Ovary (tissue), 9 donors: ENCODE measurements around the gene PSMB3. TPM values are rescaled to one million over a fixed set of nuclear protein-coding genes. Genes with fewer than 3 reads are reported as not detected.

Experiments used
- DNase-seq, 5 donors: peaks; one replicate each; pipeline ENCODE4 v3.0.0-alpha.2; 2019 to 2020
- H3K27ac ChIP-seq, 2 donors: fragments of 200-600 bp; one replicate each; pipeline versions ENCODE4 v1.5.1 to v1.8.0; 2019 to 2022
- H3K27me3 ChIP-seq: fragments of 200-600 bp; one replicate; pipeline ENCODE4 v1.8.0; 2022
- H3K36me3 ChIP-seq: fragments of 200-600 bp; sonication (generic); one replicate; pipeline ENCODE4 v1.5.1; 2019
- H3K4me1 ChIP-seq: one replicate; pipeline ENCODE4 v1.8.1; 2013; ENCODE audit warnings: mild to moderate bottlenecking, moderate library complexity; ENCODE audit not compliant: insufficient read depth
- H3K4me3 ChIP-seq: fragments of 200-600 bp; sonication (generic); one replicate; pipeline ENCODE4 v1.5.1; 2017
- H3K9me3 ChIP-seq, 2 donors: fragments of 200-600 bp in 1 of 2; sonication (generic) in 1 of 2; one replicate each; pipeline versions ENCODE4 v1.5.1 to v1.8.1; 2013 to 2019; ENCODE audit warnings: mild to moderate bottlenecking in 1 of 2, moderate library complexity in 1 of 2
- EP300 ChIP-seq: sonication (generic); formaldehyde crosslinking; IDR thresholded peaks from one replicate; pipeline ENCODE4 v1.6.1; 2017; ENCODE audit warnings: antibody characterized with exemption
- POLR2A ChIP-seq: fragments of 450-650 bp; IDR thresholded peaks from one replicate; pipeline ENCODE4 v1.6.1; 2017; ENCODE audit warnings: antibody characterized with exemption, mild to moderate bottlenecking, moderate library complexity
- WGBS, 3 donors: extraction: QIAGEN DNeasy Blood & Tissue Kit in 1 of 3; methylation state at CpG; one replicate each; pipeline versions ENCODE4 v1.1.5 to v1.1.7; 2013 to 2017; 5-methylcytosine and 5-hydroxymethylcytosine counted together
- intact Hi-C, 4 donors: fragments of 100-400 bp; cut with DNase I; formaldehyde crosslinking; loops; one replicate each; pipeline versions ENCODE4 v1.11.0 to v1.15.1; 2022 to 2023
- microRNA-seq, 3 donors: library from miRNA; unstranded; fragments of <30 nt; microRNA quantifications; one replicate each; pipeline versions ENCODE4 to v1.2.0, GENCODE V29; 2019 to 2020
- polyA plus RNA-seq, 2 donors: library from polyadenylated mRNA; stranded (reverse); fragments of 200-250 nt in 1 of 2; fragments of 350-450 nt in 1 of 2; fragmentation: Illumina TruSeq in 1 of 2; extraction: RNeasy Lipid Tissue Mini Kit (QIAGEN cat#74804) in 1 of 2; gene quantifications; one replicate each; pipeline ENCODE4 v1.2.3, GENCODE V29; 2013 to 2014
- small RNA-seq: library from RNA; depleted of rRNA; stranded (forward); fragments of <200 nt; gene quantifications from one replicate; pipeline ENCODE3, GENCODE V24; 2016
- total RNA-seq, 7 donors: library from RNA; depleted of rRNA in 2 of 7; stranded (reverse); fragments of >200 nt in 2 of 7; fragmentation: NEBNext Ultra II Directional in 3 of 7; extraction: Animal tissue kit (Norgen Biotek cat#: 25700) in 3 of 7; gene quantifications; one replicate each; pipeline versions ENCODE4 v1.1.0 to v1.2.4, GENCODE V29; 2016 to 2023
- TF ChIP-seq, protein P1 (sequence below), 3 donors: fragments of 450-650 bp in 2 of 3; fragments of 200-600 bp in 1 of 3; IDR thresholded peaks; one replicate each; pipeline versions ENCODE4 v1.5.1 to v1.8.0; 2016 to 2022; ENCODE audit warnings: antibody characterized with exemption in 3 of 3, mild to moderate bottlenecking in 1 of 3
- donor health status: DM: no; HTN: no; CAD: no; lungs with moderate emphysema.
- donor health status: DM: no; HTN: no; CAD: no.
- donor health status: Bipolar disorder and iron deficiency.
- donor health status: DM: yes; HTN: yes; CAD: no.
- donor health status: DM: no; HTN: no; CAD: no.
- donor health status: DM: yes; HTN: yes; CAD: no.

Gene PSMB3
- total and polyA plus RNA-seq, 9 donors: 77.0 to 145 (median 103) TPM

DNA sequence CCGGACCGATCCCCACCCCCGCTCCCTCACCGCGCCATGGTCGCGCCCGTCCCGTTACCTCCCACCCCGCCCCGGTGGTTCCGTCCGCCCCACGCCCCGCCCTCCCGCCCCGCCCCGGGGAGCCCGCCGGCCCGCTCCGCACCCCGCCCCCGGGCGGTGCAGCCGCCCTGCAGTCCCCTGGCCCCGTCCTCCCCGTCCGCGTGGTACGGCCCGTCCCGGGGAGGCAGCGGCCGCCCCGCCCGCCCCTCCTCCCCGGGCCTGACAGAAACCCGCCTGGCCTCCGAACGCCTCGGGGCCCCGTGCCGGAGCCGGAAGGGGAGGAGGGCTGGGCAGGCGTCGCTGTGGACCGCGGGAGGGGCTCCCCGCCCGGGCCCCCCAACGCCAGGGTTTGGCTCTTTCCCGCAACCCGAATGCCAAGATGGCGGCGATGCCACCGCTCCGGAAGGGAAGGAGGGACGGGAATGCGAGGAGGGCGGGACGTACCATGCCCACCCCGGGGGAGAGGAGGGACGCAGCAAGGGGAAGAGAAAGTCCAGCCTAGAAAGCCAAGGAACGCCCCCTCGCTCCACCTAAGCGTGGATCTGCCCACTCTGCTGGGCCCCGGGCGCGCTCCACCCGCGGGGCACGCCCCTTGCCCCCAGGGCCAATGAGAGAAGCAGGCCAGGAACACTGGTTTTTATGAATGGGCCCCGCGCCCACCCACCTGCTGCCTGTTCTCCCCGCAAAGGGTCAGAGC, 47.1 kb downstream of the PSMB3 start, which contains the start of gene PIP4K2B:
PIP4K2B (minus strand) TSS at position 56 of the 736 bp plus-strand sequence. CDS start 132 bp downstream, outside the sequence.
- Histone ChIP-seq H3K27me3 (no peaks in the 10 kb centered on the region), H3K4me3 (peak within 1 kb of the TSS; percentile 98), H3K36me3 (no peaks in the 10 kb centered on the region), H3K27ac (peak within 1 kb of the TSS; percentile 97 to 100), H3K9me3 (no peaks in the 10 kb centered on the region), H3K4me1 (peaks cover 7% of the 10 kb centered on the region)
- intact Hi-C loops: no loop called here
- 0 to 1% (median 1%) methylated on average over 38 to 76 of the region's 76 CpGs for WGBS, 3 donors
- TF ChIP-seq POLR2A: peak; percentile 46
- TF ChIP-seq, protein P1, sequence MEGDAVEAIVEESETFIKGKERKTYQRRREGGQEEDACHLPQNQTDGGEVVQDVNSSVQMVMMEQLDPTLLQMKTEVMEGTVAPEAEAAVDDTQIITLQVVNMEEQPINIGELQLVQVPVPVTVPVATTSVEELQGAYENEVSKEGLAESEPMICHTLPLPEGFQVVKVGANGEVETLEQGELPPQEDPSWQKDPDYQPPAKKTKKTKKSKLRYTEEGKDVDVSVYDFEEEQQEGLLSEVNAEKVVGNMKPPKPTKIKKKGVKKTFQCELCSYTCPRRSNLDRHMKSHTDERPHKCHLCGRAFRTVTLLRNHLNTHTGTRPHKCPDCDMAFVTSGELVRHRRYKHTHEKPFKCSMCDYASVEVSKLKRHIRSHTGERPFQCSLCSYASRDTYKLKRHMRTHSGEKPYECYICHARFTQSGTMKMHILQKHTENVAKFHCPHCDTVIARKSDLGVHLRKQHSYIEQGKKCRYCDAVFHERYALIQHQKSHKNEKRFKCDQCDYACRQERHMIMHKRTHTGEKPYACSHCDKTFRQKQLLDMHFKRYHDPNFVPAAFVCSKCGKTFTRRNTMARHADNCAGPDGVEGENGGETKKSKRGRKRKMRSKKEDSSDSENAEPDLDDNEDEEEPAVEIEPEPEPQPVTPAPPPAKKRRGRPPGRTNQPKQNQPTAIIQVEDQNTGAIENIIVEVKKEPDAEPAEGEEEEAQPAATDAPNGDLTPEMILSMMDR (IDR thresholded peaks at IDR 0.05): no peak
- no peak for TF ChIP-seq EP300
- DNase-seq: peak; percentile 96 to 97 (median 96)

DNA sequence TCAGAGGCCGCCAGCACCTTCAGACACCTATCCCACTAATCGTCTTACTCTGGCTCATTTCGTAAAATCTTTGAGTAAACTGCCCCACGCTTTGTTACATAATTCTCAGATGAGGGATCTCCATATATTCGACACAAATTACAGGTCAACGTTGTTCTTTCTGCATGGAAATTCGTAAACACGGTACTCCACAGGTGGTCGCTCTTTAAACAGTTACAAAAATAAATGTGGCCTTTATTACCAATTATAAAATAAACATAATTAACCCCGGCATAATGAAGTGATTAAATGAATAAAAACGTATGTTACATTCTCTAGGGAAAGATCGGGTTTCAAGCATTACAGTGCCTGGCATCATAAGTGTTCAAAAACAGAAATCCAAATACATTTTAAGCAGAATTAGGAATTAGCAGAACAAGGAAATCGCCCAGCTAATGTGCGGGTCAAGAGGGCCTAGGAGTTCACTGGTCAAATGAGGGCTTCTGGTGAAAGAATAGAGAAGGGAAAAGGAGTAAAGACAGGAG, 47.8 kb downstream of the PSMB3 start:
- no peak for DNase-seq
- TF ChIP-seq EP300 (no peak), POLR2A (no peak)
- TF ChIP-seq, protein P1 (IDR thresholded peaks at IDR 0.05): no peak
- Histone ChIP-seq H3K36me3 (no peaks in the 10 kb centered on the region), H3K9me3 (no peaks in the 10 kb centered on the region), H3K4me1 (peaks cover 6% of the 10 kb centered on the region), H3K27ac (peak overlapping the region; percentile 97 to 100), H3K27me3 (no peaks in the 10 kb centered on the region), H3K4me3 (peak overlapping the region; percentile 98)
- intact Hi-C loops: no loop called here
- WGBS, 3 donors: 14 to 17% (median 14%) methylated on average over 14 of the region's 14 CpGs

DNA sequence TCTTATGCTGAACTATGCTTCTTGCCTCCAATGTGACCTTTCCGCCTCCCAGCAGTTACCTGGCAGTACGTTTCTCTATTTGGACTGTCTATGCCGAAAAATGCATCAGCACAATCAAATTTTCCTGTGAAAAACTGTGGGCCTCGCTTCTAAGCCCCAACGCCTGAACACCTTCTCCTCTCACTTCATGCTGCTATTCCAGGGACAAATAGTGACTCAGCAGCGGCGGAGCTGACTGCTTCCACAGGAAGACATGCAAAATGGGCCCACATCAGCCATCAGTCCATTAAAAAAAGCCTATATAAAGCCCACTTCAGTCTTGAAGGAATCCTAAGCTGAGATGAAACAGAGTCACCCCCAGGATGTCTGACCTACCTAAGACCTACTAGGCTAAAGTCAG, 57.3 kb downstream of the PSMB3 start:
- TF ChIP-seq POLR2A (no peak), EP300 (no peak)
- TF ChIP-seq, protein P1 (IDR thresholded peaks at IDR 0.05): no peak
- intact Hi-C loops: no loop called here
- H3K27ac ChIP-seq: no peak overlapping the region
- H3K4me3 ChIP-seq: no peak overlapping the region
- no peaks in the 10 kb centered on the region for H3K27me3 ChIP-seq
- H3K4me1 ChIP-seq: no peaks in the 10 kb centered on the region
- H3K9me3 ChIP-seq: no peaks in the 10 kb centered on the region
- DNase-seq: no peak
- no peaks in the 10 kb centered on the region for H3K36me3 ChIP-seq
- WGBS, 3 donors: 90 to 93% (median 93%) methylated on average over 7 of the region's 7 CpGs

Small RNA genes lying within 50 kb of the gene (microRNA-seq; reads per million reads assigned to microRNA genes)
- gene MIR4726: 0 to 0.16 (median 0) reads per million in 3 donors

Small RNA genes lying within 50 kb of the gene (small RNA-seq; reads per million reads assigned to genes)
- gene MIR4726 (not detected), gene RNA5SP440 (1.00 reads per million, percentile 57 among the genes with 10 or more reads in this experiment), gene RNU6-866P (not detected)

Other genes starting within 250 kb of the PSMB3 start
- 1 to 10 TPM in 5 of 7 donors, under 1 TPM in 2; 0.48 to 3.0 (median 1.2) TPM for gene SRCIN1, start 146.8 kb upstream of the PSMB3 start, total RNA-seq
- gene SRCIN1, start 146.8 kb upstream of the PSMB3 start, polyA plus RNA-seq: under 1 TPM; 0.18 to 0.57 TPM
- gene EPOP, start 77.8 kb upstream of the PSMB3 start, total RNA-seq: 1 to 10 TPM in 3 of 7 donors, under 1 TPM in 4; 0.83 to 1.7 (median 0.86) TPM
- under 1 TPM; 0.50 to 0.61 TPM for gene EPOP, start 77.8 kb upstream of the PSMB3 start, polyA plus RNA-seq
- 100 to 1,000 TPM in 5 of 7 donors, 10 to 100 TPM in 2; 73.2 to 278 (median 183) TPM for gene MLLT6, start 47.5 kb upstream of the PSMB3 start, total RNA-seq
- gene MLLT6, start 47.5 kb upstream of the PSMB3 start, polyA plus RNA-seq: 10 to 100 TPM; 52.3 to 99.4 TPM
- gene CISD3, start 22.4 kb upstream of the PSMB3 start, total RNA-seq: 10 to 100 TPM in 5 of 7 donors, 1 to 10 TPM in 2; 6.2 to 31.1 (median 24.4) TPM
- 10 to 100 TPM in 1 of 2 donors, 1 to 10 TPM in 1; 6.6 to 18.4 TPM for gene CISD3, start 22.4 kb upstream of the PSMB3 start, polyA plus RNA-seq
- 10 to 100 TPM in 6 of 7 donors, 1 to 10 TPM in 1; 7.4 to 92.7 (median 63.4) TPM for gene PCGF2, start 4.4 kb upstream of the PSMB3 start, total RNA-seq
- gene PCGF2, start 4.4 kb upstream of the PSMB3 start, polyA plus RNA-seq: 10 to 100 TPM; 21.5 to 27.2 TPM
- 10 to 100 TPM; 32.1 to 74.9 (median 66.5) TPM for gene PIP4K2B, start 46.8 kb downstream of the PSMB3 start, total RNA-seq
- 10 to 100 TPM; 41.4 to 95.3 TPM for gene PIP4K2B, start 46.8 kb downstream of the PSMB3 start, polyA plus RNA-seq
- gene CWC25, start 72.6 kb downstream of the PSMB3 start, total RNA-seq: 10 to 100 TPM; 16.4 to 21.6 (median 18.6) TPM
- 10 to 100 TPM; 16.9 to 25.2 TPM for gene CWC25, start 72.6 kb downstream of the PSMB3 start, polyA plus RNA-seq
- 1,000 to 10,000 TPM; 2,982 to 5,219 (median 3,257) TPM for gene RPL23, start 101.0 kb downstream of the PSMB3 start, total RNA-seq
- gene RPL23, start 101.0 kb downstream of the PSMB3 start, polyA plus RNA-seq: 1,000 to 10,000 TPM; 4,771 to 7,100 TPM
- gene LASP1, start 117.3 kb downstream of the PSMB3 start, total RNA-seq: 100 to 1,000 TPM in 2 of 7 donors, 10 to 100 TPM in 5; 40.9 to 125 (median 95.0) TPM
- gene LASP1, start 117.3 kb downstream of the PSMB3 start, polyA plus RNA-seq: 100 to 1,000 TPM in 1 of 2 donors, 10 to 100 TPM in 1; 57.2 to 138 TPM
- not detected for gene FBXO47, start 214.7 kb downstream of the PSMB3 start, total RNA-seq
- not detected for gene FBXO47, start 214.7 kb downstream of the PSMB3 start, polyA plus RNA-seq